ENCODE data around the gene TBL1X. TPM values are rescaled to one million over a fixed set of nuclear protein-coding genes. Genes with fewer than 3 reads are reported as not detected.

TBL1X gene
- polyA plus RNA-seq, 1 donor (not counting 4 experiments of a cell fraction or from before 2014, with no cell fraction given) = 2.2 TPM

DNA sequence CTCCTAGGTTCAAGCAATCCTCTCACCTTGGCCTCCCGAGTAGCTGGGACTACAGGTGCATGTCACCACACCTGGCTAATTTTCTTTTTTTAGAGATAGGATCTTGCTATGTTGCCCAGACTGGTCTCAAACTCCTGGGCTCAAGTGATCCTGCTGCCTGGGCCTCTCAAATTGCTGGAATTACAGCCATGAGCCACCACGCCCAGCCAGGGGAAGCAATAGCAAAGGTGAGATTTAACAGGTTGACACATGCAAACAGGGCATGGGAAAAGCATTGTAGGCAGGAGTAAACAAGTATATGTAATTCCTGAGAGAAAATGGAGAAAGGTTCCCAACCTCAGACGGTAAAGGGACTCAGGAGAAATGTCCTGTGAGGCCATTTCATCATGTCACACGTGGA is 33.6 kb upstream of the TBL1X start:
- FAIRE-seq = no peak

DNA sequence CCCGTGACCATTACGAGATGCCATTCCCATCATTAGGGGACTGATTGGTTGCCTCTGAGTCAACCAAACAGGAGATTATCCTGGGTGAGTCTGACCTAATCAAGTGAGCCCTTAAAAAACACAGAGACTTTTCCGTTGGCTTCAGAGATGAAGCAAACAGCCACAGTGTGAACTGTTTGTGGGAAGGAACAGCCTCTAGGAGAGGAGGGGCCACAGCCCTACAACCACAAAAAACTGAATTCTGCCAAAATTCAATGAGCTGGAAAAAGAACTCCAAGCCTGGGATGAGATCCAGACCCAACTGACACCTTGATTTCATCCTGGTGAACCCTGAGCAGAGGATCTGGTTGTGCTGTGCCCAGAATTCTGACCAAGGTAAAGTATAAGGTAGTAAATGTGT is 31.3 kb upstream of the TBL1X start:
- no peaks in the 10 kb centered on the region for H3K9me3 ChIP-seq (ENCODE audit: control insufficient read depth, low read depth, low read length)
- no peak overlapping the region for H3K9ac ChIP-seq (ENCODE audit: control insufficient read depth, extremely low read depth, insufficient read depth, low read length)
- dilution Hi-C loops (cut with MboI; ENCODE audit: extremely low pct_ligation_motif_present, low sequenced_read_pairs) = no loop called here
- no peak overlapping the region for H3K4me2 ChIP-seq (ENCODE audit: control insufficient read depth, extremely low read depth, insufficient read depth, low read depth, low read length)
- no peaks in the 10 kb centered on the region for H3K27me3 ChIP-seq (ENCODE audit: control insufficient read depth, extremely low read depth, insufficient read depth, low read length)
- no peak for TF ChIP-seq EZH2 (IDR thresholded peaks at IDR 0.05; ENCODE audit: low read length)
- TF ChIP-seq, protein P1, sequence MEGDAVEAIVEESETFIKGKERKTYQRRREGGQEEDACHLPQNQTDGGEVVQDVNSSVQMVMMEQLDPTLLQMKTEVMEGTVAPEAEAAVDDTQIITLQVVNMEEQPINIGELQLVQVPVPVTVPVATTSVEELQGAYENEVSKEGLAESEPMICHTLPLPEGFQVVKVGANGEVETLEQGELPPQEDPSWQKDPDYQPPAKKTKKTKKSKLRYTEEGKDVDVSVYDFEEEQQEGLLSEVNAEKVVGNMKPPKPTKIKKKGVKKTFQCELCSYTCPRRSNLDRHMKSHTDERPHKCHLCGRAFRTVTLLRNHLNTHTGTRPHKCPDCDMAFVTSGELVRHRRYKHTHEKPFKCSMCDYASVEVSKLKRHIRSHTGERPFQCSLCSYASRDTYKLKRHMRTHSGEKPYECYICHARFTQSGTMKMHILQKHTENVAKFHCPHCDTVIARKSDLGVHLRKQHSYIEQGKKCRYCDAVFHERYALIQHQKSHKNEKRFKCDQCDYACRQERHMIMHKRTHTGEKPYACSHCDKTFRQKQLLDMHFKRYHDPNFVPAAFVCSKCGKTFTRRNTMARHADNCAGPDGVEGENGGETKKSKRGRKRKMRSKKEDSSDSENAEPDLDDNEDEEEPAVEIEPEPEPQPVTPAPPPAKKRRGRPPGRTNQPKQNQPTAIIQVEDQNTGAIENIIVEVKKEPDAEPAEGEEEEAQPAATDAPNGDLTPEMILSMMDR (optimal IDR thresholded peaks at IDR 0.05 in 1 of 3, IDR thresholded peaks at IDR 0.05 in 1 of 3, conservative IDR thresholded peaks at IDR 0.05 in 1 of 3; ENCODE audit: extremely low read depth in 1 of 3, insufficient read depth in 2 of 3, low read length in 3 of 3) = no peak
- no peak for FAIRE-seq
- H3K79me2 ChIP-seq (ENCODE audit: control insufficient read depth, insufficient read depth, low read length) = no peaks in the 10 kb centered on the region
- H4K20me1 ChIP-seq (ENCODE audit: control insufficient read depth, extremely low read depth, insufficient read depth, low read length) = no peaks in the 10 kb centered on the region
- no peak overlapping the region for H3K4me3 ChIP-seq (ENCODE audit: control insufficient read depth in 2 of 3, extremely low read depth in 1 of 3, insufficient read depth in 2 of 3, low read depth in 1 of 3, low read length in 3 of 3)
- no peaks in the 10 kb centered on the region for H3K4me1 ChIP-seq (ENCODE audit: control insufficient read depth, extremely low read depth, insufficient read depth, low read length)
- no peak overlapping the region for H3K27ac ChIP-seq (ENCODE audit: control insufficient read depth, insufficient read depth, low read length)
- H3K9me1 ChIP-seq (ENCODE audit: control insufficient read depth, extremely low read depth, insufficient read depth, low read length) = no peaks in the 10 kb centered on the region
- H3K36me3 ChIP-seq (ENCODE audit: control insufficient read depth in 2 of 2, extremely low read depth in 1 of 2, insufficient read depth in 2 of 2, low read length in 2 of 2) = no peaks in the 10 kb centered on the region
- H2AFZ ChIP-seq (ENCODE audit: control insufficient read depth, low read length) = no peak overlapping the region
- no peak for DNase-seq (ENCODE audit: low read depth, low spot score)

More for the DNA sequence above, 33.6 kb upstream of the TBL1X start:
- Histone ChIP-seq H3K9me1 (ENCODE audit: control insufficient read depth, extremely low read depth, insufficient read depth, low read length) (no peaks in the 10 kb centered on the region), H3K27me3 (ENCODE audit: control insufficient read depth, extremely low read depth, insufficient read depth, low read length) (no peaks in the 10 kb centered on the region), H3K4me3 (ENCODE audit: control insufficient read depth in 2 of 3, extremely low read depth in 1 of 3, insufficient read depth in 2 of 3, low read depth in 1 of 3, low read length in 3 of 3) (no peak overlapping the region), H3K9me3 (ENCODE audit: control insufficient read depth, low read depth, low read length) (no peaks in the 10 kb centered on the region), H3K79me2 (ENCODE audit: control insufficient read depth, insufficient read depth, low read length) (no peaks in the 10 kb centered on the region), H3K27ac (ENCODE audit: control insufficient read depth, insufficient read depth, low read length) (no peak overlapping the region), H3K4me1 (ENCODE audit: control insufficient read depth, extremely low read depth, insufficient read depth, low read length) (no peaks in the 10 kb centered on the region), H3K9ac (ENCODE audit: control insufficient read depth, extremely low read depth, insufficient read depth, low read length) (no peak overlapping the region), H4K20me1 (ENCODE audit: control insufficient read depth, extremely low read depth, insufficient read depth, low read length) (no peaks in the 10 kb centered on the region), H3K4me2 (ENCODE audit: control insufficient read depth, extremely low read depth, insufficient read depth, low read depth, low read length) (no peak overlapping the region), H2AFZ (ENCODE audit: control insufficient read depth, low read length) (no peak overlapping the region), H3K36me3 (ENCODE audit: control insufficient read depth in 2 of 2, extremely low read depth in 1 of 2, insufficient read depth in 2 of 2, low read length in 2 of 2) (no peaks in the 10 kb centered on the region)
- no peak for DNase-seq (ENCODE audit: low read depth, low spot score)
- no peak for TF ChIP-seq EZH2 (IDR thresholded peaks at IDR 0.05; ENCODE audit: low read length)
- TF ChIP-seq, protein P1 (optimal IDR thresholded peaks at IDR 0.05 in 1 of 3, IDR thresholded peaks at IDR 0.05 in 1 of 3, conservative IDR thresholded peaks at IDR 0.05 in 1 of 3; ENCODE audit: extremely low read depth in 1 of 3, insufficient read depth in 2 of 3, low read length in 3 of 3) = no peak
- dilution Hi-C loops (cut with MboI; ENCODE audit: extremely low pct_ligation_motif_present, low sequenced_read_pairs) = no loop called here

All from keratinocyte (primary cell).